PFSK-1 (cell line): ENCODE data around the gene NUDCD3.

Experiments
- FOXP2 ChIP-seq: optimal IDR thresholded peaks from 2 replicates; pipeline ENCODE3; 2011; ENCODE audit warnings: borderline replicate concordance, control low read depth, inconsistent platforms; ENCODE audit not compliant: insufficient read depth; ENCODE audit errors: extremely low read length, extremely low read depth
- POLR2AphosphoS5 ChIP-seq: IDR thresholded peaks from 2 replicates; pipeline ENCODE4 v1.6.1; 2012; ENCODE audit warnings: low read depth, mild to moderate bottlenecking, control low read depth, low read length, moderate library complexity
- SIN3A ChIP-seq: IDR thresholded peaks from 2 replicates; pipeline ENCODE4 v1.6.1; 2012; ENCODE audit warnings: mild to moderate bottlenecking, low read length, moderate library complexity, borderline replicate concordance; ENCODE audit not compliant: insufficient read depth
- TAF1 ChIP-seq: IDR thresholded peaks from 2 replicates; pipeline ENCODE4 v1.6.1; 2012; ENCODE audit warnings: low read length, control low read depth, borderline replicate concordance; ENCODE audit not compliant: insufficient read depth
- TF ChIP-seq, protein P1 (sequence below), 2 experiments: IDR thresholded peaks; 2 replicates each; pipeline versions ENCODE4 v1.6.1 to v1.8.0; 2011 to 2012; ENCODE audit warnings: low read depth in 2 of 2, low read length in 2 of 2, control low read depth in 1 of 2, inconsistent platforms in 1 of 2, mild to moderate bottlenecking in 1 of 2, moderate library complexity in 1 of 2; ENCODE audit not compliant: insufficient read depth in 1 of 2

Gene NUDCD3

DNA sequence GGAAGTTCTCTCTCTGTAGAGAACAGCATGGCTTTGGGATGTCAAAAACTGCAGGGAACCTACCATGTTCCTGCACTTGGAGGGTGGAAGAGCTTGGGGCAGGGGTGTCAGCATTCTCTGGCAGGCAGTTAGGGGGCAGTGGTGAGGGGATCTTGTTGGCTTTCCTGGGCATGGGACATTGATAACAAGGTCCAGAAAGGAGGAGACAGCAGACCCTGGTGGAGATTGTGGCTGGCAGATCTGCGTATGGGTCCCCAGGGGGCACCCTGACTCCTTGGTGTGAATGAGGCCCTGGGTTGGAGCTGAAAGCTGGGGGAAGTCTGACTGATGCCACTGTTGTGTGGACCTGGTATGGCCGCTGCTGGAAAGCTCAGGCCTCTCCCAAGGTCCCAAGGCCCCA, 142.2 kb downstream of the NUDCD3 start:
- TF ChIP-seq, protein P1, sequence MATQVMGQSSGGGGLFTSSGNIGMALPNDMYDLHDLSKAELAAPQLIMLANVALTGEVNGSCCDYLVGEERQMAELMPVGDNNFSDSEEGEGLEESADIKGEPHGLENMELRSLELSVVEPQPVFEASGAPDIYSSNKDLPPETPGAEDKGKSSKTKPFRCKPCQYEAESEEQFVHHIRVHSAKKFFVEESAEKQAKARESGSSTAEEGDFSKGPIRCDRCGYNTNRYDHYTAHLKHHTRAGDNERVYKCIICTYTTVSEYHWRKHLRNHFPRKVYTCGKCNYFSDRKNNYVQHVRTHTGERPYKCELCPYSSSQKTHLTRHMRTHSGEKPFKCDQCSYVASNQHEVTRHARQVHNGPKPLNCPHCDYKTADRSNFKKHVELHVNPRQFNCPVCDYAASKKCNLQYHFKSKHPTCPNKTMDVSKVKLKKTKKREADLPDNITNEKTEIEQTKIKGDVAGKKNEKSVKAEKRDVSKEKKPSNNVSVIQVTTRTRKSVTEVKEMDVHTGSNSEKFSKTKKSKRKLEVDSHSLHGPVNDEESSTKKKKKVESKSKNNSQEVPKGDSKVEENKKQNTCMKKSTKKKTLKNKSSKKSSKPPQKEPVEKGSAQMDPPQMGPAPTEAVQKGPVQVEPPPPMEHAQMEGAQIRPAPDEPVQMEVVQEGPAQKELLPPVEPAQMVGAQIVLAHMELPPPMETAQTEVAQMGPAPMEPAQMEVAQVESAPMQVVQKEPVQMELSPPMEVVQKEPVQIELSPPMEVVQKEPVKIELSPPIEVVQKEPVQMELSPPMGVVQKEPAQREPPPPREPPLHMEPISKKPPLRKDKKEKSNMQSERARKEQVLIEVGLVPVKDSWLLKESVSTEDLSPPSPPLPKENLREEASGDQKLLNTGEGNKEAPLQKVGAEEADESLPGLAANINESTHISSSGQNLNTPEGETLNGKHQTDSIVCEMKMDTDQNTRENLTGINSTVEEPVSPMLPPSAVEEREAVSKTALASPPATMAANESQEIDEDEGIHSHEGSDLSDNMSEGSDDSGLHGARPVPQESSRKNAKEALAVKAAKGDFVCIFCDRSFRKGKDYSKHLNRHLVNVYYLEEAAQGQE (IDR thresholded peaks at IDR 0.05; ENCODE audit: insufficient read depth in 1 of 2, low read depth in 2 of 2, low read length in 2 of 2) = no peak
- TF ChIP-seq TAF1 (no peak), SIN3A (no peak), FOXP2 (no peak), POLR2AphosphoS5 (no peak)

DNA sequence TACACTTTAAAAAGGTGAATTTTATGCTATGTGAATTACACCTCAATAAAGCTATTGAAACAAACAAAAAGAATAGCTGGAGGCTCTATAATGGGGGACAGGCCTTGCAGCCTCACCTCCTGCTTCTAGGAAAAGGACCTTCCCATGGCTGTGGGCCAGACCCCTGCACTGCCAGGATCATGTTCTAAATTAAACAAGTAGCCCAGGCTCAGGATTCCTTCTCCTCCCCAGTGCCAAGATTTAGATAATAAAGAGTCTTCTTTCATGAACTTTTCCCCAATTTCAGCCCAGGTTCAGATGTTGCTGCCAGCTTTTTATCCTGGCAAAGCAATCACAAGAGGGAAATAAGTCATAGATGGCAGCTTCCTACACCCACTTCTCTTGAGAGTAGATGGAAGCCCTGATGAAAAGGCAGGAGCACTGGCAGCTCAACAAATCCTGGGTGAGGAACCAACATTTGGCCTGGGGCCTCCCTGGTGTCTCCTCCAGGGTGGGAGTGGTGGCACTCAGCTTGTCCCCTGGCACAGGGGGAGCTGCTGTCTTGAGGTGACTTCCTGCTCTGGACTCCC, 142.8 kb downstream of the NUDCD3 start:
- TF ChIP-seq, protein P1 (IDR thresholded peaks at IDR 0.05; ENCODE audit: insufficient read depth in 1 of 2, low read depth in 2 of 2, low read length in 2 of 2) = no peak
- TF ChIP-seq POLR2AphosphoS5 = no peak
- TF ChIP-seq SIN3A = no peak
- TF ChIP-seq FOXP2 = no peak
- no peak for TF ChIP-seq TAF1

DNA sequence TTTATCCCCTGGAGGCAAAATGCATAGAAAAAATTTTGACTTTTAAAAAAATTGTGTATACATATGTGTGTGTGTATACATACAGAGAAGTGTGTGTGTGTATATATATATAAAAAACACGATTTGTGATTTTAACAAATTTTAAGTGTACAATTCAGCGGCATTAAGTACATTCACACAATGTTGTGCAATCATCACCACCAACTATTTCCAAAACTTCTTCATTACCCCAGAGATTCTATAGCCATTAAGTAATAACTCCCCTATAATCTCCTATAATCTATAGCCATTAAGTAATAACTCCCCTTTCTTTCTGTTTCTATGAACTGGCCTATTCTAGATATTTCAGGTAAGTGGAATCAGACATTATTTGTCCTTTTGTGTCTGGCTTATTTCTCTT, 144.4 kb downstream of the NUDCD3 start:
- TF ChIP-seq, protein P1 (IDR thresholded peaks at IDR 0.05; ENCODE audit: insufficient read depth in 1 of 2, low read depth in 2 of 2, low read length in 2 of 2) = no peak
- TF ChIP-seq SIN3A (no peak), TAF1 (no peak), FOXP2 (no peak), POLR2AphosphoS5 (no peak)

DNA sequence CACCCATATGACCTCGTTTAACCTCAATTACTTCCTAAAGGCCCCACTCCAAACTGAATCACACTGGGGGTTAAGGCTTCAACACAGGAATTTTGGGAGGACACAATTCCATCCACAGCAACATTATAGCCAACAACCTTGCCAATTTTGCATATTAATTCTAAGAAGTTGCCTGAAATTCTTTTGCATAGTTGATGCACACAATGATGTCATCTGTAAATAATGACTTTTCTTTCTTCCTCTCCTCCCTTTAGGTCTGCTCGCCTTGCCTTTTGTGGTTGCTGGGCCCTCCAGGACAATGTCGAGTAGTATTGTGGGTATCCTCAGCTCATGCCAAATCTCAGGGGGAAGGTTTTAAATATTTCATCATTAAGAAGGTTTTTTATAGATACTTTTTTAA, 149.1 kb downstream of the NUDCD3 start:
- TF ChIP-seq SIN3A (no peak), TAF1 (no peak)
- TF ChIP-seq, protein P1 (IDR thresholded peaks at IDR 0.05; ENCODE audit: insufficient read depth in 1 of 2, low read depth in 2 of 2, low read length in 2 of 2) = no peak

DNA sequence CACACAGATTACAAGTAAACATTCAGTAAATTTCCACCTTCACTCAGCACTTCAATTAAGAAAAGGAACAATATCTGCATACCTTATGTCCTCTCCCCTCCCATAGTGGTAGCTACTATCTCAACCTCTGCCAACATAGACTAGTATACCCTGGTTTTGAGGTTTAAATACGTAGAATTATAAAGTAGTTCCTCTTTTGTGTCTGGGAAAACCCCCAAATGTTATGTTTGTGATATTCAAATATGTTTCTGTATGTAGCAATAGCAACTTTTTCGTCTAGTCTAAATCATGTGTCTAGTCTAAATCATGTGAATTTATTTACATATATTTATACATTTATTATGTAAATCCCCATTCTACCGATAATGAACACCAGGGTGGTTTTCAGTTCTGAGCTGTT, 151.9 kb downstream of the NUDCD3 start:
- TF ChIP-seq POLR2AphosphoS5 = no peak
- TF ChIP-seq TAF1 = no peak
- no peak for TF ChIP-seq FOXP2
